CD1c-positive myeloid dendritic cell (primary cell): ENCODE measurements around the gene TMEM187.
"Not testable (repeated sequence)": the region's sequence is repeated elsewhere in the genome, so short reads cannot be mapped to it uniquely, and the experiment has no call there.

ENCODE experiments used
- DNase-seq: peaks from one replicate; pipeline ENCODE4 v3.0.0-alpha.2; 2016; ENCODE audit errors: extremely low spot score

The TMEM187 gene

GRCh38 chrX:153971450-153972367, 845 bp upstream of the TMEM187 start, which contains the start of gene HCFC1:
Gene HCFC1, minus strand, starts transcription at chrX:153971818. Its CDS starts 978 bp downstream, at chrX:153970840.
- peak; percentile 93 for DNase-seq

GRCh38 chrX:153973127-153974002, 811 bp downstream of the TMEM187 start:
- no peak for DNase-seq

GRCh38 chrX:153974003-153974725, 1.6 kb downstream of the TMEM187 start:
- peak; percentile 48 for DNase-seq

- DNase-seq, result no peak
These were observed 2.3 kb downstream of the TMEM187 start for GRCh38 chrX:153974726-153975286.

GRCh38 chrX:153980394-153980793, 7.8 kb downstream of the TMEM187 start:
- not testable (repeated sequence) for DNase-seq

GRCh38 chrX:153981231-153981630, 8.7 kb downstream of the TMEM187 start:
- no peak for DNase-seq

GRCh38 chrX:153981771-153982533, 9.4 kb downstream of the TMEM187 start:
- peak; percentile 63 for DNase-seq

GRCh38 chrX:153983321-153983801, 10.8 kb downstream of the TMEM187 start:
- DNase-seq, result peak; percentile 66

- DNase-seq, result no peak
These were observed 12.0 kb downstream of the TMEM187 start for GRCh38 chrX:153984351-153985178.

GRCh38 chrX:153988493-153988892, 15.9 kb downstream of the TMEM187 start:
- DNase-seq, result no peak

GRCh38 chrX:153989973-153990655, 17.6 kb downstream of the TMEM187 start:
- no peak for DNase-seq

- DNase-seq, result no peak
These were observed 18.5 kb downstream of the TMEM187 start for GRCh38 chrX:153991013-153991580.

GRCh38 chrX:153992180-153992579, 19.6 kb downstream of the TMEM187 start:
- DNase-seq, result peak; percentile 28

GRCh38 chrX:153993079-153993478, 20.5 kb downstream of the TMEM187 start:
- no peak for DNase-seq

GRCh38 chrX:153993978-153994377, 21.4 kb downstream of the TMEM187 start:
- no peak for DNase-seq

GRCh38 chrX:153994398-153994797, 21.8 kb downstream of the TMEM187 start:
- not testable (repeated sequence) for DNase-seq

- DNase-seq, result no peak
These were observed 22.9 kb downstream of the TMEM187 start for GRCh38 chrX:153995504-153995903.

- DNase-seq, result no peak
These were observed 26.9 kb downstream of the TMEM187 start for GRCh38 chrX:153999359-154000037.
